ENCODE measurements around the gene LSM7. TPM values are rescaled to one million over a fixed set of nuclear protein-coding genes. Genes with fewer than 3 reads are reported as not detected.

Gene LSM7
- polyA plus RNA-seq, 3 donors, result 98.6 to 312 (median 132) TPM

GRCh38 chr19:2372076-2372612 is 43.8 kb upstream of the LSM7 start:
- peaks cover 16 to 35% (median 29%) of the 10 kb centered on the region in 3 donors for H3K27me3 Mint-ChIP-seq (ENCODE audit: low read depth in 3 of 3)
- H3K36me3 Mint-ChIP-seq, result no peaks in the 10 kb centered on the region
- Histone ChIP-seq H3K9ac (ENCODE audit: insufficient read depth, low read length, poor library complexity, severe bottlenecking) (no peak overlapping the region), H3K27ac (ENCODE audit: low read depth in 1 of 2, low read length in 2 of 2) (no peak overlapping the region), H4K20me1 (ENCODE audit: insufficient read depth, low read length) (no peaks in the 10 kb centered on the region), H3K9me3 (replicated peaks in 1 of 2; ENCODE audit: control insufficient read depth in 1 of 2, insufficient read depth in 1 of 2, low read length in 2 of 2) (peaks cover 0 to 6% of the 10 kb centered on the region in 2 donors), H3K4me1 (ENCODE audit: control insufficient read depth in 1 of 2, insufficient read depth in 2 of 2, low read length in 2 of 2) (no peaks in the 10 kb centered on the region), H2AFZ (ENCODE audit: insufficient read depth, low read depth, low read length, poor library complexity, severe bottlenecking) (no peak overlapping the region), H3K27me3 (ENCODE audit: control insufficient read depth in 2 of 2, insufficient read depth in 2 of 2, low read length in 2 of 2) (peaks cover 0 to 3% of the 10 kb centered on the region in 2 donors), H3K4me3 (replicated peaks in 1 of 3; ENCODE audit: low read depth in 2 of 3, low read length in 3 of 3) (no peak overlapping the region), H3K36me3 (replicated peaks in 1 of 2; ENCODE audit: control insufficient read depth in 1 of 2, insufficient read depth in 2 of 2, low read length in 2 of 2) (no peaks in the 10 kb centered on the region), H3K79me2 (ENCODE audit: insufficient read depth, low read length) (no peaks in the 10 kb centered on the region), H3K4me2 (replicated peaks; ENCODE audit: extremely low read depth, low read length, poor library complexity, severe bottlenecking) (no peak overlapping the region)
- intact Hi-C loops (cut with micrococcal nuclease), result no loop called here
- DNase-seq, result no peak
- peak overlapping the region in 1 of 2 donors; percentile 24 for H3K4me3 Mint-ChIP-seq
- peaks cover 3 to 15% (median 9%) of the 10 kb centered on the region in 7 donors for H3K9me3 Mint-ChIP-seq
- WGBS (ENCODE audit: insufficient coverage), result 94% methylated on average over 9 of the region's 11 CpGs
- H3K27ac Mint-ChIP-seq, result peak overlapping the region in 1 of 7 donors; percentile 1
- TF ChIP-seq, protein P1, sequence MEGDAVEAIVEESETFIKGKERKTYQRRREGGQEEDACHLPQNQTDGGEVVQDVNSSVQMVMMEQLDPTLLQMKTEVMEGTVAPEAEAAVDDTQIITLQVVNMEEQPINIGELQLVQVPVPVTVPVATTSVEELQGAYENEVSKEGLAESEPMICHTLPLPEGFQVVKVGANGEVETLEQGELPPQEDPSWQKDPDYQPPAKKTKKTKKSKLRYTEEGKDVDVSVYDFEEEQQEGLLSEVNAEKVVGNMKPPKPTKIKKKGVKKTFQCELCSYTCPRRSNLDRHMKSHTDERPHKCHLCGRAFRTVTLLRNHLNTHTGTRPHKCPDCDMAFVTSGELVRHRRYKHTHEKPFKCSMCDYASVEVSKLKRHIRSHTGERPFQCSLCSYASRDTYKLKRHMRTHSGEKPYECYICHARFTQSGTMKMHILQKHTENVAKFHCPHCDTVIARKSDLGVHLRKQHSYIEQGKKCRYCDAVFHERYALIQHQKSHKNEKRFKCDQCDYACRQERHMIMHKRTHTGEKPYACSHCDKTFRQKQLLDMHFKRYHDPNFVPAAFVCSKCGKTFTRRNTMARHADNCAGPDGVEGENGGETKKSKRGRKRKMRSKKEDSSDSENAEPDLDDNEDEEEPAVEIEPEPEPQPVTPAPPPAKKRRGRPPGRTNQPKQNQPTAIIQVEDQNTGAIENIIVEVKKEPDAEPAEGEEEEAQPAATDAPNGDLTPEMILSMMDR (IDR thresholded peaks at IDR 0.05), result no peak
- H3K4me1 Mint-ChIP-seq, result no peaks in the 10 kb centered on the region

GRCh38 chr19:2371656-2372055 is 43.3 kb upstream of the LSM7 start:
- Histone ChIP-seq H3K36me3 (replicated peaks in 1 of 2; ENCODE audit: control insufficient read depth in 1 of 2, insufficient read depth in 2 of 2, low read length in 2 of 2) (no peaks in the 10 kb centered on the region), H2AFZ (ENCODE audit: insufficient read depth, low read depth, low read length, poor library complexity, severe bottlenecking) (no peak overlapping the region), H3K27ac (ENCODE audit: low read depth in 1 of 2, low read length in 2 of 2) (no peak overlapping the region), H3K4me2 (replicated peaks; ENCODE audit: extremely low read depth, low read length, poor library complexity, severe bottlenecking) (no peak overlapping the region), H3K27me3 (ENCODE audit: control insufficient read depth in 2 of 2, insufficient read depth in 2 of 2, low read length in 2 of 2) (peaks cover 0 to 3% of the 10 kb centered on the region in 2 donors), H3K4me3 (replicated peaks in 1 of 3; ENCODE audit: low read depth in 2 of 3, low read length in 3 of 3) (no peak overlapping the region), H3K9ac (ENCODE audit: insufficient read depth, low read length, poor library complexity, severe bottlenecking) (no peak overlapping the region), H3K4me1 (ENCODE audit: control insufficient read depth in 1 of 2, insufficient read depth in 2 of 2, low read length in 2 of 2) (no peaks in the 10 kb centered on the region), H3K79me2 (ENCODE audit: insufficient read depth, low read length) (no peaks in the 10 kb centered on the region), H3K9me3 (replicated peaks in 1 of 2; ENCODE audit: control insufficient read depth in 1 of 2, insufficient read depth in 1 of 2, low read length in 2 of 2) (peaks cover 0 to 6% of the 10 kb centered on the region in 2 donors), H4K20me1 (ENCODE audit: insufficient read depth, low read length) (no peaks in the 10 kb centered on the region)
- DNase-seq, result peak; percentile 16 to 61 (median 21)
- Mint-ChIP-seq H3K36me3 (no peaks in the 10 kb centered on the region), H3K4me3 (peak overlapping the region in 1 of 2 donors; percentile 24), H3K4me1 (no peaks in the 10 kb centered on the region), H3K27me3 (ENCODE audit: low read depth in 3 of 3) (peaks cover 16 to 35% (median 26%) of the 10 kb centered on the region in 3 donors), H3K27ac (no peak overlapping the region), H3K9me3 (peaks cover 3 to 19% (median 12%) of the 10 kb centered on the region in 7 donors)
- TF ChIP-seq, protein P1 (IDR thresholded peaks at IDR 0.05), result no peak
- intact Hi-C loops (cut with micrococcal nuclease), result no loop called here
- WGBS (ENCODE audit: insufficient coverage), result 44% methylated on average over 9 of the region's 16 CpGs

Data from CD14-positive monocyte (primary cell).